ENCODE results near the gene MPPE1. TPM values are rescaled to one million over a fixed set of nuclear protein-coding genes. Genes with fewer than 3 reads are reported as not detected.

Gene MPPE1
- total and polyA plus RNA-seq, 10 of the 15 experiments (the other 5 are each of a cell fraction or from before 2014, with no cell fraction given) = 13.8 to 34.5 (median 27.6) TPM

- ChIA-PET SMC1A (ENCODE audit: uncharacterized antibody, unreplicated experiment) (interaction anchor here (0.8 kb wide), 2 partner anchors 28 to 66 kb away, joined by 3 to 4 read pairs; no protein-coding TSS in a partner anchor), CTCF (no interaction called here), POLR2A (no interaction called here), RAD21 (ENCODE audit: unreplicated experiment) (interaction anchor here (0.6 kb wide), 1 partner anchor 823 kb away, joined by 3 read pairs; no protein-coding TSS in a partner anchor)
- no peak for DNase-seq (ENCODE audit: low read depth, low spot score)
- Histone ChIP-seq H3K4me1 (ENCODE audit: control insufficient read depth, insufficient read depth, low read length) (no peaks in the 10 kb centered on the region), H3K27me3 (replicated peaks in 1 of 2; ENCODE audit: control insufficient read depth in 2 of 2, insufficient read depth in 2 of 2, low read length in 1 of 2) (no peaks in the 10 kb centered on the region), H3K27ac (ENCODE audit: control insufficient read depth, insufficient read depth) (no peak overlapping the region), H3K4me2 (ENCODE audit: control insufficient read depth, insufficient read depth) (no peak overlapping the region), H3K4me3 (no peak overlapping the region), H3K9ac (ENCODE audit: control insufficient read depth, insufficient read depth, low read length) (no peak overlapping the region), H3K36me3 (ENCODE audit: control insufficient read depth in 2 of 2, insufficient read depth in 2 of 2, low read length in 1 of 2) (no peaks in the 10 kb centered on the region), H3K79me2 (ENCODE audit: control insufficient read depth, insufficient read depth, low read length) (no peaks in the 10 kb centered on the region), H3K9me3 (replicated peaks; ENCODE audit: control insufficient read depth, insufficient read depth, low read length) (no peaks in the 10 kb centered on the region), H4K20me1 (ENCODE audit: control insufficient read depth, insufficient read depth) (no peaks in the 10 kb centered on the region), H2AFZ (ENCODE audit: control insufficient read depth, low read depth, low read length) (no peak overlapping the region)
- in situ Hi-C loops (cut with MboI) (no loop called here), intact Hi-C loops (cut with micrococcal nuclease; ENCODE audit: unreplicated experiment) (loop anchor here (5.0 kb wide), 1 partner anchor 139 kb away; no protein-coding TSS in a partner anchor)
- TF ChIP-seq MTA2 (IDR thresholded peaks at IDR 0.05; ENCODE audit: low read depth) (peak; percentile 54; the same call in 1 of the 2 replicates), MEF2B (IDR thresholded peaks at IDR 0.05; ENCODE audit: partially characterized antibody, poor library complexity, severe bottlenecking) (peak; percentile 61), NR2F1 (conservative IDR thresholded peaks at IDR 0.05) (peak; percentile 53), ZNF217 (IDR thresholded peaks at IDR 0.05) (peak; percentile 82), JUNB (IDR thresholded peaks at IDR 0.05) (peak; percentile 82), IKZF2 (IDR thresholded peaks at IDR 0.05) (peak; percentile 18 to 24; a peak in 1 of 4 replicates), BMI1 (IDR thresholded peaks at IDR 0.05; ENCODE audit: borderline replicate concordance) (no peak), TCF7 (IDR thresholded peaks at IDR 0.05; ENCODE audit: borderline replicate concordance) (peak; percentile 47; the same call in 1 of the 2 replicates), IKZF1 (conservative IDR thresholded peaks at IDR 0.05) (0 out of 2 replicates have a peak, but pooled peaks have one; percentile 24), RUNX3 (IDR thresholded peaks at IDR 0.05; ENCODE audit: low read length) (peak; percentile 64), ZZZ3 (IDR thresholded peaks at IDR 0.05; ENCODE audit: control insufficient read depth, insufficient read length, low read depth) (no peak)
- WGBS (ENCODE audit: insufficient coverage, insufficient replicate concordance, low lambda C conversion rate, missing lambda C conversion rate) = 3% methylated on average over 5 of the region's 5 CpGs
- no peak for FAIRE-seq
- BruUV-seq (replicated peaks) = no TSS peak
- peak; percentile 77 for ATAC-seq
Observed at GRCh38 chr18:11871501-11871900, 36.6 kb downstream of the MPPE1 start.

Measured in GM12878 (cell line).